Suprapubic skin (tissue), 4 donors: ENCODE measurements around the gene SEC63.

Source experiments
- CTCF ChIP-seq, 2 donors: fragments of 200-600 bp in 1 of 2; fragments of 450-650 bp in 1 of 2; sonication (generic) in 1 of 2; IDR thresholded peaks; one replicate each; pipeline ENCODE4 v1.5.1; 2016 to 2019; ENCODE audit warnings: antibody characterized with exemption in 2 of 2, mild to moderate bottlenecking in 1 of 2, moderate library complexity in 1 of 2
- EP300 ChIP-seq: sonication (generic); formaldehyde crosslinking; IDR thresholded peaks from one replicate; pipeline ENCODE4 v1.6.1; 2017; ENCODE audit warnings: antibody characterized with exemption
- POLR2A ChIP-seq, 2 donors: fragments of 450-650 bp; IDR thresholded peaks; one replicate each; pipeline ENCODE4 v1.6.1; 2017; ENCODE audit warnings: antibody characterized with exemption in 2 of 2, mild to moderate bottlenecking in 2 of 2, moderate library complexity in 2 of 2
- POLR2AphosphoS5 ChIP-seq, 3 donors: sonication (generic); formaldehyde crosslinking; IDR thresholded peaks; one replicate each; pipeline ENCODE4 v1.6.1; 2017; ENCODE audit warnings: antibody characterized with exemption in 3 of 3

- TF ChIP-seq CTCF (IDR thresholded peaks at IDR 0.05) (no peak), POLR2A (IDR thresholded peaks at IDR 0.05) (no peak), EP300 (no peak), POLR2AphosphoS5 (IDR thresholded peaks at IDR 0.05) (no peak)
Measured at GRCh38 chr6:107830060-107830459, 127.9 kb downstream of the SEC63 start.
